Muscle layer of colon (tissue), 2 donors: Measurements from ENCODE around the gene PSMD6.

Experiments used
- H3K27ac ChIP-seq: one replicate; pipeline ENCODE4 v1.7.0; 2013; ENCODE audit warnings: low read depth, mild to moderate bottlenecking, low read length, moderate library complexity
- H3K27me3 ChIP-seq, 2 donors: one replicate each; pipeline ENCODE4 v1.7.0; 2013; ENCODE audit warnings: low read length in 2 of 2, mild to moderate bottlenecking in 2 of 2; ENCODE audit not compliant: insufficient read depth in 2 of 2, control insufficient read depth in 1 of 2
- H3K36me3 ChIP-seq: one replicate; pipeline ENCODE4 v1.7.0; 2013; ENCODE audit warnings: mild to moderate bottlenecking, low read length; ENCODE audit not compliant: insufficient read depth
- H3K4me1 ChIP-seq: one replicate; pipeline ENCODE4 v1.7.0; 2013; ENCODE audit warnings: mild to moderate bottlenecking, low read length; ENCODE audit not compliant: insufficient read depth
- H3K4me3 ChIP-seq, 2 donors: one replicate each; pipeline ENCODE4 v1.7.0; 2013; ENCODE audit warnings: low read length in 2 of 2, low read depth in 1 of 2, mild to moderate bottlenecking in 1 of 2, moderate library complexity in 1 of 2
- H3K9ac ChIP-seq: one replicate; pipeline ENCODE4 v1.7.0; 2013; ENCODE audit warnings: low read length
- H3K9me3 ChIP-seq: one replicate; pipeline ENCODE4 v1.7.0; 2013; ENCODE audit warnings: mild to moderate bottlenecking, low read length
- donor health status: abdominal sarcoma.
- donor health status: Adenocarcinoma of cecum.

PSMD6 gene

DNA sequence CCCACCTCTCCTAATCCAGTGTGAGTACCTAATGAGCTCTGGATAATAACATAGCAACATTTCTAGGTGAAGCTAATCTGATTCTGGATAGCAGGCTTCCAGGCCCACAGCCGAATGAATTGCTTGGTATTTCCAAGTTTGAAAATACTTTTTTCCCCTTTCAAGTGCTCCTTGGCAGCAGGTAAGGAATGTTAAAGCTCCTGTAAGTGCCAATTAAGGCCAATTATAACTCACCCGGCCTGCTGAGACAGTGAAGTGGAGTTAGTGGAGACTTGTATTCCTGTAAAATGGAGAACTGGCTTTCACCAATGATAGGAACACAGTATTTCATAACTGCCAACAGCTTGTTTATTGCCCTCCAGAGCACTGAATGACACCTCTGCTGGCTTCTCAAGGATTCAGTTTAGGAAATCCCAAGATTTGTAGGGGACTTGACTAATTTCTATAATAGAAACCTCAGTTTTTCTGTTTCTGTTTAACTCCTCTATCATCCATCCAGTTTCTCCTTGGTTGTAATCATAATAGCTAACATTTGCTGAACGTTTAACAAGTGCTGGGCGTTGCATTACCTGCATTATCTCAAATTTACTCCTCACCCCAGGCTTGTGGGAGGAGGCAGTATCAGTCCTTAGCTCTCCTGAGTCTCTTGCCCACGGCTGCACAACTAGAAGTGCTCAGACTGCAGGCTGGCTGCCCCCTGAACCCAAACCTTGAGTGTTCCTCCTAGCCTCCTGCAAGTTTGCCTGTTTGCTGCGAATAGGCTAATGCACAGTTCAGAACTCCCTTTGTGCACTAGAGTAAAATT is 58.4 kb downstream of the PSMD6 start:
- peak overlapping the region; percentile 27 for H3K27ac ChIP-seq
- no peaks in the 10 kb centered on the region for H3K27me3 ChIP-seq
- no peak overlapping the region for H3K4me3 ChIP-seq
- H3K36me3 ChIP-seq = no peaks in the 10 kb centered on the region
- no peaks in the 10 kb centered on the region for H3K9me3 ChIP-seq
- H3K4me1 ChIP-seq = peaks cover 62% of the 10 kb centered on the region
- no peak overlapping the region for H3K9ac ChIP-seq

DNA sequence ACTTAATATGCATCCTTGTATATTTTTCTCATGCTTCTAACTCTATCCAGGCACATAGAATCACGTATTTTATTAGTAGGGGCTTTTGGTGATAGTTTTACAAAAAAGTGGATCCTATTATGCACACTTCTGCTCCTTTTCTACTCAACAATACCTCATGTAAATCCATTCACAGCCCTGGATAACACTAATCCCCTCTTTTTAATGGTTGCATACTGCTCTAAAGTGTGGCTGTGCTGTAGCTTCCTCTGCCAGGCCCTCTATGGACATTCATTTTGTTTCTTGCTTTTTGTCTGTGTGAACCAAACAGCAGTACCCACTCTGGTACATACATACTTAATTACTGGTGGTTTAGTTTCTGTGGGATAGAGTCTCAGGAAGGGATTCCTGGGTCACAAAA is 59.8 kb downstream of the PSMD6 start:
- Histone ChIP-seq H3K4me1 (peaks cover 61% of the 10 kb centered on the region), H3K27ac (no peak overlapping the region)

DNA sequence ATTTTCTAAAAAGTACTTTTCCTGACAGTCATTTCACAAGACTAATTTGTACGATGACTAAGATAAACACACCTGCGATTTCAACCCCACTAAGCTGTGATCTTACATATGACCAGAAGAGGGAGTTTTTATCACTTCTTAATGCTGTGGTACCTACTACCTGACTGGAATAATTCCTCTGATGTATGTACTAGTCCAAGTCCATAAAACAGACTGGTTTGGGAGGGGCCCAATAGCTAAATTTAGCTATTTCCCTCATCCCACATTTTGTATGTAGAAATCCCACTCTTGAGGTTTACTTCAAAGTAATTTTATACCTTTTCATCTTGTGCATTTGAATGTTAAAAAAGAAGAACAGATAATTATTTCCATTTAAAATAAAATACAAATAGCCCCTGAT is 61.4 kb downstream of the PSMD6 start:
- H3K9ac ChIP-seq = no peak overlapping the region
- H3K36me3 ChIP-seq = no peaks in the 10 kb centered on the region
- no peaks in the 10 kb centered on the region for H3K9me3 ChIP-seq
- H3K27ac ChIP-seq = no peak overlapping the region
- peaks cover 53% of the 10 kb centered on the region for H3K4me1 ChIP-seq
- H3K27me3 ChIP-seq = no peaks in the 10 kb centered on the region
- no peak overlapping the region for H3K4me3 ChIP-seq

More for the DNA sequence above, 59.8 kb downstream of the PSMD6 start:
- Histone ChIP-seq H3K9me3 (no peaks in the 10 kb centered on the region), H3K9ac (no peak overlapping the region), H3K27me3 (no peaks in the 10 kb centered on the region), H3K36me3 (no peaks in the 10 kb centered on the region), H3K4me3 (no peak overlapping the region)
